ENCODE results near the gene CLSTN1.

The CLSTN1 gene

GRCh38 chr1:9732123-9732971 is 91.4 kb downstream of the CLSTN1 start:
- DNase-seq (ENCODE audit: low read depth in 2 of 3, low spot score in 2 of 3), result no peak

GRCh38 chr1:9731561-9731960 is 92.2 kb downstream of the CLSTN1 start:
- no peak for DNase-seq (ENCODE audit: low read depth in 2 of 3, low spot score in 2 of 3)

DNA sequence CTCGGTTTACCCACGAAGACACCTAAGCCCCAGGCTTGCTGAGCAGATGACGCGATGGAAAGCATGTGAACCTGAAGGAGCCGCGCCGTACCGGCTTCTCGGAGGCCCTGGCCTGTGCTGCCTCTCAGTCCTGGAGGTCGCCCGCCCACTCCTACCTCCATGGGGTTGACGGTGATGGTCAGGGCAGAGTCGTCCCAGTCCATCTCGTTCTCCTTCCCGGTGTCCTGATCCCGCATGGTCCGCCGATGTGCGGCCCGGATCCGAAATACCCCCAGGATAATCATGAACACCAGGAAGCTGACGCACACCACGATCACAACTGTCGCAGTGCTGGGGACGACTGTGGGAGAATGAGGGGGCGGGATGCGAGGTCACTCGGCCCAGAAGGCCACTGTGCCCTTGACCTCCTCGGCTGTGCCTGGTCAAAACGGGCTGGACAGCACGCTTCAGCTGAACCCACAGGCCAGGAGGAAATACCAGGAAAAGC is 92.7 kb downstream of the CLSTN1 start:
- DNase-seq (ENCODE audit: low read depth in 2 of 3, low spot score in 2 of 3), result no peak

DNA sequence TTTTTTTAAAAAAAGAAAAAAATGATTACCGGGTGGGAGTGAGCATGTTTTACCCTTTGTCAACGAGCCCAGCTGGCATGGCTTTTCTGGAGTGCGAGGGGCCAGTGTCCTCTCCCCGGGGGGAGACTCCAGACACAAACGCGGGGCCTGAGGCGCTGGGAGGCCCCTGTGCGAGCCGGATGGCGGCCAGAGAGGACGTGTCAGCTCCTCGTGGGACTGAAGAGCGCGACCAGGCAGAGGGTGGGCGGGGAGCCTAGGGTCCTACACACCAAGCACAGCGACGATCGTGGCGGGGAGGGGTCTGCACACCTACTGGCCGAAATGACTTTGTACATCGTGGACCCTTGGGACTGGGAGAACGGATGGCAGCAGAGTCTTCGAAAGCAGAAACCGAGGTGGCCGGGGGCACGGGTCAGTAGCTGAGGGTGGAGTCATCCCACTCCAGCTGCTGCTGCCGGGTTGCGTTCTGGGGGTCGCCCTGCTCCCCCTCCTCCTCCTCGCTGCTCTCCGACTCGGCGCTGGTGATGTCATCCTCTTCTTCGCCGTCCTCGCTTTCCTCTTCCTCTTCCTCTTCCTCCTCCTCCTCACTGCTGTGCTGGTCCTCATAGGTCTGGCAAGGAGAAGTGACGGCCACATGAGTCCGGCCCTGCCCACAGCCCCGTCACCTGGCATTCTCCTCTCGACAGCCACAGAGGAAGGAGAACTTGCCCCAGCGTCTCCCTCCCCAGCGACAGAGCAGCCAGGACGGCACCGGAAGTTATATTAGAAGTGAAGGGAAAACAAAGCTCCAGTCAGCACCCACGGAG is 93.5 kb downstream of the CLSTN1 start:
- DNase-seq (ENCODE audit: low read depth in 2 of 3, low spot score in 2 of 3), result no peak

- DNase-seq (ENCODE audit: low read depth in 2 of 3, low spot score in 2 of 3), result no peak
Measured at GRCh38 chr1:9729523-9729922, 94.2 kb downstream of the CLSTN1 start.

DNA sequence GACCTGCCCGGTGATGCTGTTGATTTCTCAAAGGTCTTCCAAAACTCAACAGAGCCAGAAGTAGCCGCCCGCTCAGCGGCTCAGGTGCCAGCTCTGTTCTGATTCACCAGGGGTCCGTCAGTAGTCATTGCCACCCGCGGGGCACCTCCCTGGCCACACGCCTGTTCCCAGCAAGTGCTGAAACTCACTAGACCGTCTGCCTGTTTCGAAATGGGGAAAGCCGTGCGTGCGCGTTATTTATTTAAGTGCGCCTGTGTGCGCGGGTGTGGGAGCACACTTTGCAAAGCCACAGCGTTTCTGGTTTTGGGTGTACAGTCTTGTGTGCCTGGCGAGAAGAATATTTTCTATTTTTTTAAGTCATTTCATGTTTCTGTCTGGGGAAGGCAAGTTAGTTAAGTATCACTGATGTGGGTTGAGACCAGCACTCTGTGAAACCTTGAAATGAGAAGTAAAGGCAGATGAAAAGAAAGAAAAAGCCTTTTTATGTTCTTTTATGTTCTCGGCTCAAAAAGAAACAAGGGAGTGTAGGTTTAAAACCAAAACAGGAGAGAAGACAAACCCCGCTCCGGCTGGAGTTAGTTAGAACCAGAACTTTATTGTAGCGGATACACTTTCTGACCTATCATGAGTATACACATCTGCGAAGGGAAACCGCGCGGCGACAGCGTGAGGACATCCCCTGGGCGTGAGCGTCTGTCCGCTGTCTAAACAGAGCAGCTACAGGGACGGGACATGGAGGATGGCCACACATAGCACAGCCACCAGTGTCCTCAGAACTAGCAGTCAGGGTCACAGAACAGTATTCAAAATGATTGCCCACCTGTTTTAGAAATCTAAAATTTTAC is 95.1 kb downstream of the CLSTN1 start:
- DNase-seq (ENCODE audit: low read depth in 2 of 3, low spot score in 2 of 3), result peak in 1 of 3 experiments; percentile 62

DNA sequence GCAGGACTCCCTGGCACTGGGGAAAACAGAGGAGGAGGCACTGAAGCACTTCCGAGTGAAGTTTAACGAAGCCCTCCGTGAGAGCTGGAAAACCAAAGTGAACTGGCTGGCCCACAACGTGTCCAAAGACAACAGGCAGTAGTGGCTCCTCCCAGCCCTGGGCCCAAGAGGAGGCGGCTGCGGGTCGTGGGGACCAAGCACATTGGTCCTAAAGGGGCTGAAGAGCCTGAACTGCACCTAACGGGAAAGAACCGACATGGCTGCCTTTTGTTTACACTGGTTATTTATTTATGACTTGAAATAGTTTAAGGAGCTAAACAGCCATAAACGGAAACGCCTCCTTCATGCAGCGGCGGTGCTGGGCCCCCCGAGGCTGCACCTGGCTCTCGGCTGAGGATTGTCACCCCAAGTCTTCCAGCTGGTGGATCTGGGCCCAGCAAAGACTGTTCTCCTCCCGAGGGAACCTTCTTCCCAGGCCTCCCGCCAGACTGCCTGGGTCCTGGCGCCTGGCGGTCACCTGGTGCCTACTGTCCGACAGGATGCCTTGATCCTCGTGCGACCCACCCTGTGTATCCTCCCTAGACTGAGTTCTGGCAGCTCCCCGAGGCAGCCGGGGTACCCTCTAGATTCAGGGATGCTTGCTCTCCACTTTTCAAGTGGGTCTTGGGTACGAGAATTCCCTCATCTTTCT is 96.7 kb downstream of the CLSTN1 start:
- DNase-seq (ENCODE audit: low read depth in 2 of 3, low spot score in 2 of 3), result no peak

- DNase-seq (ENCODE audit: low read depth in 2 of 3, low spot score in 2 of 3), result no peak
Measured at GRCh38 chr1:9726406-9726805, 97.4 kb downstream of the CLSTN1 start.

- DNase-seq (ENCODE audit: low read depth in 2 of 3, low spot score in 2 of 3), result no peak
Measured at GRCh38 chr1:9724706-9725476, 98.9 kb downstream of the CLSTN1 start.

- no peak for DNase-seq (ENCODE audit: low read depth in 2 of 3, low spot score in 2 of 3)
Measured at GRCh38 chr1:9723926-9724325, 99.8 kb downstream of the CLSTN1 start.

- no peak for DNase-seq (ENCODE audit: low read depth in 2 of 3, low spot score in 2 of 3)
Measured at GRCh38 chr1:9723068-9723805, 100.5 kb downstream of the CLSTN1 start.

DNA sequence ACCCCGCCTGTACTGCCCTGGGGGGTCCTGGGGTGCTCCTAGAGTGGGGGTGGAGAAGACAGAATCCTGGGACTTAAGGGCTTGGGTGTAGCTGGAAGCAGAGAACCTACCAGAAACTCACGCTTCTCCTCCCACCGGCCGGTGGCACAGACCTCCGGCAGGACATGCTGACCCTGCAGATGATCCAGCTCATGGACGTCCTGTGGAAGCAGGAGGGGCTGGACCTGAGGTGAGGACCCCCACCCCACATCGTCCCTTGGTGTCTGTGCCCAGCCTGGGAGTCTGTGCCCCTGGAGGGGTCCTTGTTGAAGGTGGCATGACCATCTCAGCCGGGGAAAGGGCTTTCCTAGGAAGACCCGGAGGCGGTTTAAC is 101.4 kb downstream of the CLSTN1 start:
- no peak for DNase-seq (ENCODE audit: low read depth in 2 of 3, low spot score in 2 of 3)

DNA sequence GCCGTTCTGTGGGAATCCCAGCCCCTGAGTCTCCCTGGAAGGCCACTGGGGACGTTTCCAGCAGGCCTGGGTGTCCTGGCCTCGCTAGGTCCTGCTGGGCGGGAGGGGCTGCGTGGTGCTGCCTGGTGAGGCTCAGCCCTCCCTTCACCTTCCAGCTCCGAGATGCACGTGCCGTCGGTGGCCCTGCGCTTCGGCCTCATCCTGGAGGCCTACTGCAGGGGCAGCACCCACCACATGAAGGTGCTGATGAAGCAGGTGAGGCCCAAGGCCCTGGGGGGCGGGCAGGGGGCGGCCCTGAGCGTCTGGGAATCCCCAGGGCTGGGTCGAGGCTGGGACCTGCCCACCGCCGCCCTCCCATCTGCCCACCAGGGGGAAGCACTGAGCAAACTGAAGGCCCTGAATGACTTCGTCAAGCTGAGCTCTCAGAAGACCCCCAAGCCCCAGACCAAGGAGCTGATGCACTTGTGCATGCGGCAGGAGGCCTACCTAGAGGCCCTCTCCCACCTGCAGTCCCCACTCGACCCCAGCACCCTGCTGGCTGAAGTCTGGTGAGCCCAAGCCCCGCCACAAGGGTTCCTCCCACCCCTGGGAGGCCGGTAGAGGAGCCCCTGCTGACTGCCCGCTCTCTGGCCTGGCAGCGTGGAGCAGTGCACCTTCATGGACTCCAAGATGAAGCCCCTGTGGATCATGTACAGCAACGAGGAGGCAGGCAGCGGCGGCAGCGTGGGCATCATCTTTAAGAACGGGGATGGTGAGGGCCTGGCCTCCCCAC is 102.0 kb downstream of the CLSTN1 start:
- peak in 1 of 3 experiments; percentile 75 for DNase-seq (ENCODE audit: low read depth in 2 of 3, low spot score in 2 of 3)

DNA sequence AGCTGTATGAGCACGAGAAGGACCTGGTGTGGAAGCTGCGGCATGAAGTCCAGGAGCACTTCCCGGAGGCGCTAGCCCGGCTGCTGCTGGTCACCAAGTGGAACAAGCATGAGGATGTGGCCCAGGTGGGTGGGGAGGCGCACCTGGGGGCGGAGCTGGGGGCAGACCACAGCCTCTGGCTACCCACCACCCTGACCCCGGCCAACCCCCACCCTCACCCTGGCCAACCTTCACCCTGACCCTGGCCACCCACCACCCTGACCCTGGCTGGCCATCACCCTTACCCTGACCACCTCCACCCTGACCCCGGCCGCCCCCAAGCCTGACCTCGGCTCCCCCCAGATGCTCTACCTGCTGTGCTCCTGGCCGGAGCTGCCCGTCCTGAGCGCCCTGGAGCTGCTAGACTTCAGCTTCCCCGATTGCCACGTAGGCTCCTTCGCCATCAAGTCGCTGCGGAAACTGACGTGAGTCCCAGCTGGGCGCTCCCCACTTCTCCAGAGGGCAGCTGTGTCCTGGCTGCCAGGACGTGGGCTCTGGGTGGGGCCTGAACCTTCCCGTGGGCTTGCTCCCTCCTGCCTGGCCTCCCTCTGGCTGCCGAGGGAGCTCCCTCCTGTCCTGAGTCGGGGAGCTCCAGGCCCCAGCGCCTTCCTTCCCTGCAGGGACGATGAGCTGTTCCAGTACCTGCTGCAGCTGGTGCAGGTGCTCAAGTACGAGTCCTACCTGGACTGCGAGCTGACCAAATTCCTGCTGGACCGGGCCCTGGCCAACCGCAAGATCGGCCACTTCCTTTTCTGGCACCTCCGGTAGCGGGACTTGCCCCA is 102.8 kb downstream of the CLSTN1 start:
- DNase-seq (ENCODE audit: low read depth in 2 of 3, low spot score in 2 of 3), result no peak

DNA sequence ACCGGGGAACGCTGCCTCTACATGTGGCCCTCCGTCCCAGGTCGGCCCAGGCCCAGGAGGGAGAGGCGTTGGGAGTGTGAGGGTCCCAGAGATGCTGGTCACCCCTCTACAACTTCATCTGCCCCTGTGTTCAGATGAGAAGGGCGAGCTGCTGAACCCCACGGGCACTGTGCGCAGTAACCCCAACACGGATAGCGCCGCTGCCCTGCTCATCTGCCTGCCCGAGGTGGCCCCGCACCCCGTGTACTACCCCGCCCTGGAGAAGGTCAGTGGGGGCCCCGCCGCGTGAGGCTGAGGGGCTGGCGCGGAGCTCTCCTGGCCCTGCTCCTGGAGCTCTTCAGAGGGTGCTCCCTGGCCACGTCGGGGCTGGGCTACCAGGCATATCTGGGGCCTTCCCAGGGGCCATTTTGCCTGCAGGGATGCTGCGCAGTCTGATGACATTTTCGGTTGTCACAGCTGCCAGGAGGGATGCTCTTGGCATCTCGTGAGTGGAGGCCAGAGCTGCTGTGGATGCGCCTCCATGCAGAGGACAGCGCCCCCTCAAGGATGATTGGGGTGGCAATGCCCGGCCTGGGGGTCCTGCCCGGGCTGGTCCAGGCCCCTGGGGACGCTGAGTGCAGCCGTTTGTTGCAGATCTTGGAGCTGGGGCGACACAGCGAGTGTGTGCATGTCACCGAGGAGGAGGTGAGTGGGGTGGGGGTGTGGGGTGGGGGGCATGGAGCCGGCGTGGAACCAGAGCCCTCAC is 103.6 kb downstream of the CLSTN1 start:
- no peak for DNase-seq (ENCODE audit: low read depth in 2 of 3, low spot score in 2 of 3)

- no peak for DNase-seq (ENCODE audit: low read depth in 2 of 3, low spot score in 2 of 3)
Measured at GRCh38 chr1:9718006-9718680, 105.6 kb downstream of the CLSTN1 start.
